GM23338 (cell line): ENCODE data around the gene SLC8A1. TPM values are rescaled to one million over a fixed set of nuclear protein-coding genes. Genes with fewer than 3 reads are reported as not detected.

Source experiments
- ATAC-seq: fragments of 200-7000 bp; cut with Tn5 transposase; 3 replicates; pipeline ENCODE4 v1.9.1; 2020
- DNase-seq: peaks from one replicate; pipeline ENCODE4 v3.0.0-alpha.2; 2015; ENCODE audit warnings: low spot score
- H2AFZ ChIP-seq: fragments of 200-600 bp; sonication (generic); 2 replicates; pipeline ENCODE4 v1.8.0; 2016; ENCODE audit warnings: antibody characterized with exemption, mild to moderate bottlenecking, moderate library complexity
- H3F3A ChIP-seq: fragments of 200-600 bp; sonication (generic); replicated peaks from 2 replicates; pipeline ENCODE4 v1.8.0; 2017; ENCODE audit warnings: antibody characterized with exemption, mixed run types, low read depth
- H3K27ac ChIP-seq: fragments of 200-600 bp; sonication (generic); 2 replicates; pipeline ENCODE4 v1.6.1; 2016; ENCODE audit warnings: low read depth
- H3K27me3 ChIP-seq: fragments of 200-600 bp; sonication (generic); 2 replicates; pipeline ENCODE4 v1.8.0; 2016; ENCODE audit warnings: mild to moderate bottlenecking, mixed run types, moderate library complexity; ENCODE audit not compliant: insufficient read depth
- H3K36me3 ChIP-seq: fragments of 200-600 bp; sonication (generic); 2 replicates; pipeline ENCODE4 v1.8.0; 2016; ENCODE audit warnings: mild to moderate bottlenecking; ENCODE audit not compliant: insufficient read depth
- H3K4me1 ChIP-seq: fragments of 200-600 bp; sonication (generic); 2 replicates; pipeline ENCODE4 v1.8.0; 2016; ENCODE audit warnings: mild to moderate bottlenecking, moderate library complexity; ENCODE audit not compliant: insufficient read depth
- H3K4me2 ChIP-seq: fragments of 200-600 bp; sonication (generic); 2 replicates; pipeline ENCODE4 v1.7.1; 2017; ENCODE audit warnings: mixed run types
- H3K4me3 ChIP-seq: fragments of 200-600 bp; sonication (generic); 2 replicates; pipeline ENCODE4 v1.6.1; 2016; ENCODE audit warnings: mixed run types
- H3K79me2 ChIP-seq: fragments of 200-600 bp; sonication (generic); replicated peaks from 2 replicates; pipeline ENCODE4 v1.8.0; 2017; ENCODE audit warnings: mild to moderate bottlenecking; ENCODE audit not compliant: insufficient read depth
- H3K9me2 ChIP-seq: fragments of 200-600 bp; sonication (generic); 2 replicates; pipeline ENCODE4 v1.8.0; 2017; ENCODE audit not compliant: insufficient read depth
- H4K20me1 ChIP-seq: fragments of 200-600 bp; sonication (generic); replicated peaks from 2 replicates; pipeline ENCODE4 v1.8.0; 2017; ENCODE audit warnings: mild to moderate bottlenecking; ENCODE audit not compliant: insufficient read depth
- H3K27ac Mint-ChIP-seq: 2 replicates; pipeline ENCODE4 v1.8.0; 2020; ENCODE audit warnings: inconsistent platforms, mild to moderate bottlenecking, moderate library complexity, mixed read lengths
- H3K27me3 Mint-ChIP-seq: 3 replicates; pipeline ENCODE4 v1.8.0; 2022; ENCODE audit warnings: low read depth, mild to moderate bottlenecking, moderate library complexity, mixed read lengths, inconsistent platforms; ENCODE audit not compliant: insufficient read depth, poor library complexity
- H3K36me3 Mint-ChIP-seq: 3 replicates; pipeline ENCODE4 v1.8.0; 2021; ENCODE audit warnings: low read depth, mild to moderate bottlenecking, inconsistent platforms, moderate library complexity, mixed read lengths
- H3K4me1 Mint-ChIP-seq: 3 replicates; pipeline ENCODE4 v1.8.0; 2020; ENCODE audit warnings: mild to moderate bottlenecking, inconsistent platforms, mixed read lengths
- H3K4me3 Mint-ChIP-seq: 3 replicates; pipeline ENCODE4 v1.8.0; 2021; ENCODE audit warnings: moderate library complexity, mild to moderate bottlenecking, inconsistent platforms, mixed read lengths
- H3K9me3 Mint-ChIP-seq: 3 replicates; pipeline ENCODE4 v1.8.0; 2020; ENCODE audit warnings: moderate library complexity, mild to moderate bottlenecking, inconsistent platforms, mixed read lengths
- CTCF ChIP-seq, 2 experiments: fragments of 200-600 bp in 1 of 2; sonication (generic) in 1 of 2; conservative IDR thresholded peaks; 2 replicates each; pipeline versions ENCODE4 v1.5.1 to v1.6.1; 2016 to 2017; ENCODE audit warnings: antibody characterized with exemption in 2 of 2, low read depth in 2 of 2, mild to moderate bottlenecking in 2 of 2, moderate library complexity in 1 of 2
- ETS1 ChIP-seq: IDR thresholded peaks from 2 replicates; pipeline ENCODE4 v1.6.1; 2016; ENCODE audit warnings: antibody characterized with exemption
- EZH2 ChIP-seq: fragments of 200-600 bp; sonication (generic); IDR thresholded peaks from one replicate; pipeline ENCODE4 v1.8.0; 2017; ENCODE audit warnings: antibody characterized with exemption, mild to moderate bottlenecking, low read depth; ENCODE audit not compliant: unreplicated experiment
- EZH2phosphoT487 ChIP-seq: fragments of 200-600 bp; sonication (generic); IDR thresholded peaks from one replicate; pipeline ENCODE4 v1.8.1; 2018; ENCODE audit warnings: antibody characterized with exemption; ENCODE audit not compliant: unreplicated experiment
- REST ChIP-seq: IDR thresholded peaks from one replicate; pipeline ENCODE4 v1.6.1; 2018; ENCODE audit warnings: antibody characterized with exemption; ENCODE audit not compliant: unreplicated experiment
- ZNF331 ChIP-seq: fragments of 250-450 bp; sonication (Bioruptor Pico); IDR thresholded peaks from 2 replicates; pipeline ENCODE4 v1.5.0; 2020; ENCODE audit warnings: low read depth, mild to moderate bottlenecking, moderate library complexity
- polyA plus RNA-seq: library from polyadenylated mRNA; unstranded; fragments of >200 nt; fragmentation: Nextera tagmentation; extraction: Ambion mirVana; gene quantifications from 2 replicates; pipeline ENCODE4 v1.2.1, GENCODE V29; 2016
- total RNA-seq: library from RNA; depleted of rRNA; stranded (reverse); fragments of >200 nt; shearing (Covaris generic); gene quantifications from 2 replicates; pipeline ENCODE4 v1.2.3, GENCODE V29; 2014

Gene SLC8A1
- total and polyA plus RNA-seq, 2 experiments from 2014 or later, result 2.5 to 3.3 TPM

GRCh38 chr2:40261042-40261441, 190.8 kb downstream of the SLC8A1 start:
- no peak overlapping the region for H3K4me2 ChIP-seq
- Mint-ChIP-seq H3K36me3 (no peaks in the 10 kb centered on the region), H3K4me1 (peaks cover 19% of the 10 kb centered on the region), H3K27ac (no peak overlapping the region), H3K27me3 (no peaks in the 10 kb centered on the region), H3K9me3 (no peaks in the 10 kb centered on the region), H3K4me3 (no peak overlapping the region)
- ATAC-seq (no peak), DNase-seq (no peak)
- no peaks in the 10 kb centered on the region for H4K20me1 ChIP-seq
- peaks cover 10% of the 10 kb centered on the region; the same call in 1 of the 2 replicates for H3K9me2 ChIP-seq
- TF ChIP-seq EZH2 (no peak), ETS1 (no peak)
- no peaks in the 10 kb centered on the region for H3K79me2 ChIP-seq
- no peaks in the 10 kb centered on the region for H3K36me3 ChIP-seq
- H3F3A ChIP-seq, result no peaks in the 10 kb centered on the region
- H3K4me3 ChIP-seq, result no peak overlapping the region
- H3K27ac ChIP-seq, result no peak overlapping the region
- no peaks in the 10 kb centered on the region for H3K27me3 ChIP-seq
- peaks cover 9% of the 10 kb centered on the region; the same call in 1 of the 2 replicates for H3K4me1 ChIP-seq
- H2AFZ ChIP-seq, result no peak overlapping the region

- Histone ChIP-seq H3K9me2 (peaks cover 10% of the 10 kb centered on the region; the same call in 1 of the 2 replicates), H3K4me3 (no peak overlapping the region), H3K27ac (no peak overlapping the region), H3K4me2 (no peak overlapping the region), H3K27me3 (no peaks in the 10 kb centered on the region), H3F3A (no peaks in the 10 kb centered on the region), H3K79me2 (no peaks in the 10 kb centered on the region), H4K20me1 (no peaks in the 10 kb centered on the region), H3K4me1 (peaks cover 9% of the 10 kb centered on the region; the same call in 1 of the 2 replicates), H3K36me3 (no peaks in the 10 kb centered on the region), H2AFZ (no peak overlapping the region)
- no peaks in the 10 kb centered on the region for H3K36me3 Mint-ChIP-seq
- TF ChIP-seq ZNF331 (no peak), EZH2phosphoT487 (no peak), CTCF (conservative IDR thresholded peaks at IDR 0.05; ENCODE audit: low read depth in 2 of 2) (no peak), REST (no peak), EZH2 (no peak)
- ATAC-seq (no peak), DNase-seq (no peak)
- H3K27ac Mint-ChIP-seq, result no peak overlapping the region
- H3K4me1 Mint-ChIP-seq, result peaks cover 21% of the 10 kb centered on the region
- no peaks in the 10 kb centered on the region for H3K27me3 Mint-ChIP-seq
- H3K9me3 Mint-ChIP-seq, result no peaks in the 10 kb centered on the region
- no peak overlapping the region for H3K4me3 Mint-ChIP-seq
Observed at GRCh38 chr2:40260437-40260836, 191.5 kb downstream of the SLC8A1 start.
